PC-9 (cell line): ENCODE data around the gene VSTM2L. TPM values are rescaled to one million over a fixed set of nuclear protein-coding genes. Genes with fewer than 3 reads are reported as not detected.

Source experiments
- BruUV-seq: library from RNA; stranded (reverse); fragments of 400-500 nt; replicated peaks from 2 replicates; lab custom pipeline; 2021; lab: Mats Ljungman, UMichigan
- CTCF ChIA-PET: fragments of 300-600 bp; sonication (Branson Sonifier 250); formaldehyde crosslinking; loops from one replicate; lab custom pipeline; 2022; ENCODE audit warnings: antibody characterized with exemption; lab: Charles Lee
- POLR2A ChIA-PET: fragments of 300-600 bp; sonication (Branson Sonifier 250); formaldehyde crosslinking; loops from one replicate; lab custom pipeline; 2022; ENCODE audit warnings: antibody characterized with exemption; ENCODE audit not compliant: unreplicated experiment; lab: Charles Lee
- DNase-seq, 2 experiments: peaks; one replicate each; pipeline versions ENCODE4 v3.0.0 to v3.0.0-alpha.2; 2015 to 2022; ENCODE audit warnings: mixed read lengths in 1 of 2
- H2AFZ ChIP-seq: fragments of 200-600 bp; sonication (generic); 2 replicates; pipeline ENCODE4 v1.8.1; 2017; ENCODE audit warnings: antibody characterized with exemption
- H3F3A ChIP-seq: fragments of 200-600 bp; sonication (generic); 2 replicates; pipeline ENCODE4 v1.8.1; 2017; ENCODE audit warnings: antibody characterized with exemption, mild to moderate bottlenecking, low read depth; ENCODE audit not compliant: insufficient read depth
- H3K27ac ChIP-seq: fragments of 200-600 bp; sonication (generic); 2 replicates; pipeline ENCODE4 v1.6.1; 2016; ENCODE audit warnings: mixed run types
- H3K27me3 ChIP-seq: fragments of 200-600 bp; sonication (generic); 2 replicates; pipeline ENCODE4 v1.6.1; 2016; ENCODE audit warnings: low read depth, mixed run types; ENCODE audit not compliant: insufficient read depth
- H3K36me3 ChIP-seq: fragments of 200-600 bp; sonication (generic); 2 replicates; pipeline ENCODE4 v1.6.1; 2016; ENCODE audit warnings: low read depth, mixed run types
- H3K4me1 ChIP-seq: fragments of 200-600 bp; sonication (generic); replicated peaks from 2 replicates; pipeline ENCODE4 v1.6.1; 2016; ENCODE audit warnings: mixed run types; ENCODE audit not compliant: insufficient read depth
- H3K4me2 ChIP-seq: fragments of 200-600 bp; sonication (generic); 2 replicates; pipeline ENCODE4 v1.6.1; 2017; ENCODE audit warnings: mixed run types
- H3K4me3 ChIP-seq: fragments of 200-600 bp; sonication (generic); 2 replicates; pipeline ENCODE4 v1.6.1; 2016; ENCODE audit warnings: mixed run types
- H3K79me2 ChIP-seq: fragments of 200-600 bp; sonication (generic); 2 replicates; pipeline ENCODE4 v1.6.1; 2017; ENCODE audit warnings: low read depth, mixed run types
- H3K9me2 ChIP-seq: fragments of 200-600 bp; sonication (generic); 2 replicates; pipeline ENCODE4 v1.8.1; 2017; ENCODE audit warnings: mild to moderate bottlenecking; ENCODE audit not compliant: insufficient read depth
- H3K9me3 ChIP-seq: fragments of 200-600 bp; sonication (generic); 2 replicates; pipeline ENCODE4 v1.8.1; 2016; ENCODE audit warnings: low read depth; ENCODE audit not compliant: insufficient read depth
- H4K20me1 ChIP-seq: fragments of 200-600 bp; sonication (generic); 2 replicates; pipeline ENCODE4 v1.8.1; 2017; ENCODE audit not compliant: insufficient read depth
- EZH2 ChIP-seq: fragments of 200-600 bp; sonication (generic); IDR thresholded peaks from 2 replicates; pipeline ENCODE4 v1.8.0; 2017; ENCODE audit warnings: antibody characterized with exemption, low read depth
- intact Hi-C: fragments of 100-400 bp; cut with micrococcal nuclease; formaldehyde crosslinking; loops from one replicate; pipeline ENCODE4 v1.10.0; 2022; ENCODE audit not compliant: unreplicated experiment
- total RNA-seq: library from RNA; stranded (reverse); gene quantifications from 2 replicates; pipeline ENCODE4 v1.2.3, GENCODE V29; 2021
- TF ChIP-seq, protein P1 (sequence below): fragments of 200-600 bp; sonication (generic); conservative IDR thresholded peaks from 2 replicates; pipeline ENCODE4 v1.6.1; 2017; ENCODE audit warnings: mixed run types, antibody characterized with exemption, mild to moderate bottlenecking, moderate library complexity

The VSTM2L gene
- total RNA-seq, 1 experiment from 2014 or later: 1.4 TPM

DNA sequence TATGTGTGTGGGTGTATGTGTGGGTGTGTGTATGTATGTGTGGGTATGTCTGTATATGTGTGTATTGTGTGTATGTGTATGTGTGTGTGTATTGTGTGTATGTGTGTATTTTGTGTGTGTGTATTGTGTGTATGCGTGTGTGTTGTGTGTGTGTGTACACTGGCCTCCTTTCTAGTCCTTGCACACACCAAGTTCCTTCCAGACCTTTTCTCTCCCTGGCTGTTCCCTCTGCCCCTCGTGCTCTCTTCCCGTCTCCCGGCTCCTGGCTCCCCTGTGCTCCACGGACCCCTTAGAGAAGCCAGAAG is 11.4 kb downstream of the VSTM2L start:
- no TSS peak for BruUV-seq
- POLR2A ChIA-PET: no interaction called here
- CTCF ChIA-PET: no interaction called here

DNA sequence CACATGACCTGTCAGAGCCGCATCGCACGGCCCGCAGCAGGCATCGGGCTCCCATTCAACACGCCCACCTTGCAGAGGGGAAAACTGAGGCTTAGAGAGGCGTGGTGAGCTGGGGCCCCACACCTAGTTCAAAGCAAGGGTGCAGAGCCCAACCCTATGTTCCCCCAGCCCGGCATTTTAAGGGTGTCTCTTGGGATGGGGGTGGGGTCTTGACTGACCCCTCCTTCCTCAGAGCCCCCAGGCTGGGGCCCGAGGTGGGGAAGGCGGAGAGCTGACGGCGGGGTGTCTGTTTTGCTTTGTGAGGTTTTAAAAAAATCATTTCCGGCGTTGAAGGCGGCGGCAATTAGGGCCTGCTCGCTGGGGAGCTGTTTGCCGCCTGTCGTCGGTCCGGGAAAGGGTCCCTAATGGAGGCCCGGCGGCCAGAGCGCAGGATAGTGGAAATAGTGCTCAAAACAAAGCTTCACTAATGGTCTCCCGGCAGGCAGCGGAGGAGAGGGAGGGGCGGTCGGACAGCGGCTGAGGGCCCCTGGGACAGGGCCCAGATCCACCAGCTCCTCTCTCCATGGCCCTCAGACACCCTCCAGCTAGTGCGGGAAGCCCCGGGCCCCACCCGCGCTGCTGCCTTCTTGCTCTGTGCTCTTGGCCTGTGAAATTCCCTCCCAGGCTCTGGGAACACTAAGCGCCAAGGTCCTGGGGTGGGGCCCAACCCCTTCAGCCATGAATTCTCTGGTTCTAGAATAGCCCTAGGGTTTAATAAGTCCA is 11.9 kb downstream of the VSTM2L start:
- intact Hi-C loops: no loop called here
- ChIA-PET CTCF (no interaction called here), POLR2A (no interaction called here)
- H3K9me2 ChIP-seq: no peaks in the 10 kb centered on the region
- DNase-seq: no peak
- no peak overlapping the region for H3K4me2 ChIP-seq
- H4K20me1 ChIP-seq: no peaks in the 10 kb centered on the region
- H3F3A ChIP-seq: no peaks in the 10 kb centered on the region
- H3K4me3 ChIP-seq: no peak overlapping the region
- H3K36me3 ChIP-seq: no peaks in the 10 kb centered on the region
- peaks cover 45% of the 10 kb centered on the region for H3K27me3 ChIP-seq
- H3K27ac ChIP-seq: no peak overlapping the region
- no TSS peak for BruUV-seq
- no peaks in the 10 kb centered on the region for H3K9me3 ChIP-seq
- H3K4me1 ChIP-seq: no peaks in the 10 kb centered on the region
- no peak overlapping the region for H2AFZ ChIP-seq
- TF ChIP-seq, protein P1, sequence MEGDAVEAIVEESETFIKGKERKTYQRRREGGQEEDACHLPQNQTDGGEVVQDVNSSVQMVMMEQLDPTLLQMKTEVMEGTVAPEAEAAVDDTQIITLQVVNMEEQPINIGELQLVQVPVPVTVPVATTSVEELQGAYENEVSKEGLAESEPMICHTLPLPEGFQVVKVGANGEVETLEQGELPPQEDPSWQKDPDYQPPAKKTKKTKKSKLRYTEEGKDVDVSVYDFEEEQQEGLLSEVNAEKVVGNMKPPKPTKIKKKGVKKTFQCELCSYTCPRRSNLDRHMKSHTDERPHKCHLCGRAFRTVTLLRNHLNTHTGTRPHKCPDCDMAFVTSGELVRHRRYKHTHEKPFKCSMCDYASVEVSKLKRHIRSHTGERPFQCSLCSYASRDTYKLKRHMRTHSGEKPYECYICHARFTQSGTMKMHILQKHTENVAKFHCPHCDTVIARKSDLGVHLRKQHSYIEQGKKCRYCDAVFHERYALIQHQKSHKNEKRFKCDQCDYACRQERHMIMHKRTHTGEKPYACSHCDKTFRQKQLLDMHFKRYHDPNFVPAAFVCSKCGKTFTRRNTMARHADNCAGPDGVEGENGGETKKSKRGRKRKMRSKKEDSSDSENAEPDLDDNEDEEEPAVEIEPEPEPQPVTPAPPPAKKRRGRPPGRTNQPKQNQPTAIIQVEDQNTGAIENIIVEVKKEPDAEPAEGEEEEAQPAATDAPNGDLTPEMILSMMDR: no peak
- no peak for TF ChIP-seq EZH2
- H3K79me2 ChIP-seq: no peaks in the 10 kb centered on the region

More for the DNA sequence above, 11.4 kb downstream of the VSTM2L start:
- H2AFZ ChIP-seq: no peak overlapping the region
- H3K9me3 ChIP-seq: no peaks in the 10 kb centered on the region
- no peaks in the 10 kb centered on the region for H3K36me3 ChIP-seq
- H3K27me3 ChIP-seq: peaks cover 45% of the 10 kb centered on the region
- no peaks in the 10 kb centered on the region for H3K79me2 ChIP-seq
- no peaks in the 10 kb centered on the region for H3F3A ChIP-seq
- no peak overlapping the region for H3K4me2 ChIP-seq
- no peak for TF ChIP-seq EZH2
- TF ChIP-seq, protein P1: no peak
- DNase-seq: no peak
- no peaks in the 10 kb centered on the region for H3K4me1 ChIP-seq
- H3K9me2 ChIP-seq: no peaks in the 10 kb centered on the region
- no peak overlapping the region for H3K27ac ChIP-seq
- intact Hi-C loops: no loop called here
- H4K20me1 ChIP-seq: no peaks in the 10 kb centered on the region
- no peak overlapping the region for H3K4me3 ChIP-seq

GRCh38 chr20:37915434-37915787 is 12.5 kb downstream of the VSTM2L start:
- no peak for TF ChIP-seq EZH2
- TF ChIP-seq, protein P1: no peak
- Histone ChIP-seq H3K27me3 (peaks cover 45% of the 10 kb centered on the region), H3K79me2 (no peaks in the 10 kb centered on the region), H2AFZ (no peak overlapping the region), H3K4me3 (no peak overlapping the region), H3K36me3 (no peaks in the 10 kb centered on the region), H3K27ac (no peak overlapping the region), H3K4me1 (no peaks in the 10 kb centered on the region), H4K20me1 (no peaks in the 10 kb centered on the region), H3K4me2 (no peak overlapping the region), H3K9me3 (no peaks in the 10 kb centered on the region), H3K9me2 (no peaks in the 10 kb centered on the region), H3F3A (no peaks in the 10 kb centered on the region)
- no TSS peak for BruUV-seq
- intact Hi-C loops: no loop called here
- no peak for DNase-seq
- CTCF ChIA-PET: no interaction called here
- POLR2A ChIA-PET: no interaction called here
